HCT116 (cell line): Measurements from ENCODE around the gene MGA.

Experiments
- CEBPB ChIP-seq: IDR thresholded peaks from 2 replicates; pipeline ENCODE4 v1.6.1; 2012; ENCODE audit warnings: low read depth
- TF ChIP-seq, protein P1 (sequence below), 3 experiments: fragments of 200-600 bp in 1 of 3; sonication (generic) in 1 of 3; IDR thresholded peaks in 2 of 3; conservative IDR thresholded peaks in 1 of 3; 2 replicates each; pipeline ENCODE4 v1.5.1; 2012 to 2017; ENCODE audit warnings: low read depth in 2 of 3, low read length in 2 of 3, antibody characterized with exemption in 1 of 3, borderline replicate concordance in 1 of 3, control low read depth in 1 of 3, mild to moderate bottlenecking in 1 of 3, mixed read lengths in 1 of 3, mixed run types in 1 of 3, moderate library complexity in 1 of 3; ENCODE audit not compliant: insufficient read depth in 1 of 3

DNA sequence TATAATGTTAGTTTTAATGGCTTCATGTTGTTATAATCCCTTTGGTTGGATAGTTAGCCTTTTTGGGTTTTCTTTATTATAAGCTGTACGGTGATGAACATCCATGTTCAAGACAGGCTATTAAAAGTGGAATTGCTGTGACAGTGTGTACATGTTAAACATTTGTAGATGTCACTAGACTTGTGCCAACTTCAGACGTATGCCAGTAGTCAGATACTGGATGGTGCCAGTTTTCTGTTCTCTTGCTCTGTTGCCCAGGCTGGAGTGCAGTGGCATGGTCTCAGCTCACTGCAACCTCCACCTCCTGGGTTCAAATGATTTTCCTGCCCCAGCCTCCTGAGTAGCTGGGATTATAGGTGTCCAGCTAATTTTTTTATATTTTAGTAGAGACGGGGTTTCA lies 54.1 kb downstream of the MGA start:
- TF ChIP-seq CEBPB, result no peak
- TF ChIP-seq, protein P1, sequence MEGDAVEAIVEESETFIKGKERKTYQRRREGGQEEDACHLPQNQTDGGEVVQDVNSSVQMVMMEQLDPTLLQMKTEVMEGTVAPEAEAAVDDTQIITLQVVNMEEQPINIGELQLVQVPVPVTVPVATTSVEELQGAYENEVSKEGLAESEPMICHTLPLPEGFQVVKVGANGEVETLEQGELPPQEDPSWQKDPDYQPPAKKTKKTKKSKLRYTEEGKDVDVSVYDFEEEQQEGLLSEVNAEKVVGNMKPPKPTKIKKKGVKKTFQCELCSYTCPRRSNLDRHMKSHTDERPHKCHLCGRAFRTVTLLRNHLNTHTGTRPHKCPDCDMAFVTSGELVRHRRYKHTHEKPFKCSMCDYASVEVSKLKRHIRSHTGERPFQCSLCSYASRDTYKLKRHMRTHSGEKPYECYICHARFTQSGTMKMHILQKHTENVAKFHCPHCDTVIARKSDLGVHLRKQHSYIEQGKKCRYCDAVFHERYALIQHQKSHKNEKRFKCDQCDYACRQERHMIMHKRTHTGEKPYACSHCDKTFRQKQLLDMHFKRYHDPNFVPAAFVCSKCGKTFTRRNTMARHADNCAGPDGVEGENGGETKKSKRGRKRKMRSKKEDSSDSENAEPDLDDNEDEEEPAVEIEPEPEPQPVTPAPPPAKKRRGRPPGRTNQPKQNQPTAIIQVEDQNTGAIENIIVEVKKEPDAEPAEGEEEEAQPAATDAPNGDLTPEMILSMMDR (IDR thresholded peaks at IDR 0.05 in 2 of 3, conservative IDR thresholded peaks at IDR 0.05 in 1 of 3; ENCODE audit: borderline replicate concordance in 1 of 3, insufficient read depth in 1 of 3, low read depth in 2 of 3, low read length in 2 of 3), result no peak
